ENCODE measurements around the gene LAMTOR4. TPM values are rescaled to one million over a fixed set of nuclear protein-coding genes. Genes with fewer than 3 reads are reported as not detected.
A peak's percentile ranks its signal among the peaks of the same experiment; 100 is the strongest.

The LAMTOR4 gene
- total and polyA plus RNA-seq, 2 of the 13 experiments (the other 11 are each of a cell fraction or from before 2014, with no cell fraction given) = 115 to 118 TPM

GRCh38 chr7:100126239-100126930 lies 22.3 kb upstream of the LAMTOR4 start:
- CTCF ChIA-PET (ENCODE audit: low intra/inter-chr PET ratio, low total read pairs) = no interaction called here
- peaks cover 5% of the 10 kb centered on the region for H3K79me2 ChIP-seq (ENCODE audit: insufficient read depth, low read length)
- TF ChIP-seq RFX5 (IDR thresholded peaks at IDR 0.05; ENCODE audit: low read depth, low read length) = no peak
- TF ChIP-seq ZNF883 (CRISPR knock-in tag; IDR thresholded peaks at IDR 0.05; ENCODE audit: not compliant biosample characterization) = no peak
- TF ChIP-seq ZNF121 (CRISPR knock-in tag; IDR thresholded peaks at IDR 0.05) = no peak
- TF ChIP-seq FOXO4 (CRISPR knock-in tag; conservative IDR thresholded peaks at IDR 0.05) = no peak
- TF ChIP-seq SMARCC2 (IDR thresholded peaks at IDR 0.05) = no peak
- TF ChIP-seq ZNF580 (CRISPR knock-in tag; IDR thresholded peaks at IDR 0.05; ENCODE audit: borderline replicate concordance, low read depth) = no peak
- TF ChIP-seq STAG1 (CRISPR knock-in tag; IDR thresholded peaks at IDR 0.05) = no peak
- no peak for TF ChIP-seq MTF1 (CRISPR knock-in tag; IDR thresholded peaks at IDR 0.05)
- no peak for TF ChIP-seq KAT8 (CRISPR knock-in tag; IDR thresholded peaks at IDR 0.05)
- TF ChIP-seq RXRA (CRISPR knock-in tag; IDR thresholded peaks at IDR 0.05) = no peak
- TF ChIP-seq ZNF768 (CRISPR knock-in tag; IDR thresholded peaks at IDR 0.05) = peak; percentile 8; the same call in 1 of the 2 replicates
- TF ChIP-seq ZXDC (CRISPR knock-in tag; IDR thresholded peaks at IDR 0.05) = no peak
- TF ChIP-seq XRCC5 (optimal IDR thresholded peaks at IDR 0.05; ENCODE audit: low read length) = no peak
- no peak for TF ChIP-seq SYNCRIP (IDR thresholded peaks at IDR 0.05; ENCODE audit: insufficient read depth, low read depth, low read length)
- TF ChIP-seq E2F1 (CRISPR knock-in tag; IDR thresholded peaks at IDR 0.05) = no peak
- no peak for TF ChIP-seq CREB3 (CRISPR knock-in tag; IDR thresholded peaks at IDR 0.05)
- TF ChIP-seq ZNF468 (CRISPR knock-in tag; IDR thresholded peaks at IDR 0.05) = no peak
- TF ChIP-seq ZEB1 (IDR thresholded peaks at IDR 0.05; ENCODE audit: insufficient replicate concordance, low read depth) = peak; percentile 50

More at GRCh38 chr7:100126239-100126930, 22.3 kb upstream of the LAMTOR4 start:
- Histone ChIP-seq H3K4me2 (ENCODE audit: low read depth, low read length) (peak overlapping the region; percentile 74), H3K9ac (ENCODE audit: insufficient read depth, low read depth, low read length) (peak overlapping the region; percentile 88), H3K27me3 (ENCODE audit: control insufficient read depth in 1 of 2, insufficient read depth in 2 of 2, low read length in 2 of 2) (no peaks in the 10 kb centered on the region), H3K27ac (ENCODE audit: extremely low read length, insufficient read depth, low read length) (peak overlapping the region; percentile 96), H4K20me1 (ENCODE audit: insufficient read depth, low read length) (no peaks in the 10 kb centered on the region), H3K9me3 (ENCODE audit: low read length) (no peaks in the 10 kb centered on the region), H3K4me1 (ENCODE audit: insufficient read depth, low read length) (peaks cover 62% of the 10 kb centered on the region), H3K4me3 (replicated peaks in 1 of 3; ENCODE audit: insufficient read depth in 1 of 3, low read depth in 2 of 3, low read length in 3 of 3) (peak overlapping the region; percentile 74 to 92 (median 84)), H3K36me3 (replicated peaks in 1 of 2; ENCODE audit: control insufficient read depth in 1 of 2, insufficient read depth in 2 of 2, low read length in 2 of 2) (no peaks in the 10 kb centered on the region), H2AFZ (ENCODE audit: low read length) (no peak overlapping the region)
- ATAC-seq (peak; percentile 8; the same call in 2 of the 3 replicates), FAIRE-seq (no peak), DNase-seq (ENCODE audit: low spot score) (no peak)
- BruUV-seq (replicated peaks) = TSS peak; percentile 82
- intact Hi-C loops (cut with micrococcal nuclease; ENCODE audit: unreplicated experiment) = loop anchor here (5.0 kb wide), 1 partner anchor 44 kb away; the partner anchor contains the start of gene ZNF3
- POLR2A ChIA-PET = interaction anchor here (0.9 to 3.5 kb wide), 7 partner anchors 22 to 310 kb away, joined by 3 to 48 read pairs (median 4); partner anchors contain the start of genes AP4M1, COPS6, LAMTOR4 and MCM7
- WGBS (ENCODE audit: low lambda C conversion rate) = 5% methylated on average over 22 of the region's 29 CpGs
- in situ Hi-C loops (cut with HindIII; ENCODE audit: extremely low pct_ligation_motif_present, low pct_unique_long_range_greater_than_20kb) = no loop called here
